Nephron (organoid): ENCODE results near the gene NCOA5.

Experiments
- H3K27ac Mint-ChIP-seq, 3 experiments: 2 replicates each; pipeline ENCODE4 v1.8.0; 2020; ENCODE audit warnings: mixed read lengths in 3 of 3, mild to moderate bottlenecking in 2 of 3, moderate library complexity in 1 of 3
- H3K27me3 Mint-ChIP-seq: 2 replicates; pipeline ENCODE4 v1.8.0; 2021; ENCODE audit warnings: low read depth, mild to moderate bottlenecking, moderate library complexity, mixed read lengths
- H3K36me3 Mint-ChIP-seq: 2 replicates; pipeline ENCODE4 v1.8.0; 2020; ENCODE audit warnings: low read depth, mixed read lengths
- H3K4me1 Mint-ChIP-seq: 2 replicates; pipeline ENCODE4 v1.8.0; 2020; ENCODE audit warnings: mixed read lengths
- H3K4me3 Mint-ChIP-seq, 3 experiments: 2 replicates each; pipeline ENCODE4 v1.8.0; 2020; ENCODE audit warnings: mild to moderate bottlenecking in 3 of 3, mixed read lengths in 3 of 3, moderate library complexity in 2 of 3
- H3K9me3 Mint-ChIP-seq: 2 replicates; pipeline ENCODE4 v1.8.0; 2020; ENCODE audit warnings: mixed read lengths
- TF ChIP-seq, protein P1 (sequence below), 3 experiments: fragments of 200-600 bp; sonication (generic); IDR thresholded peaks; one replicate each; pipeline ENCODE4 v1.5.0; 2021; ENCODE audit warnings: antibody characterized with exemption in 3 of 3; ENCODE audit not compliant: unreplicated experiment in 3 of 3

The NCOA5 gene

DNA sequence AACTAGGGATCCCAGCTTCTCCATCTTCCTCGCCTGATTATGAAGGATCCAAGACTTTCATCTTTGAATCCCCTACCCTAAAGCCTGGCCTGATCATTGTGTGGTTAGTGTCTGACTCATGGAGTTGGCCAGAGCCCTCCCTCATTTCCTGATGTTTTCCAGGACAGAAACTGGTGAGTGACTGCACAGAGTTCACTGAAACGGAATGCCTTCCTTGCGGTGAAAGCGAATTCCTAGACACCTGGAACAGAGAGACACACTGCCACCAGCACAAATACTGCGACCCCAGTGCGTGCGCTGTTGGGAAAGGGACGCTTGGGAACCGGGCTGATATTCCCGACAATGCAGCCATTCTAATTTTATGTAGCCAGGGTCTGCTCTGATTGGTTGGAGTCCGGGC, 32.3 kb upstream of the NCOA5 start:
- Mint-ChIP-seq H3K36me3 (no peaks in the 10 kb centered on the region), H3K9me3 (no peaks in the 10 kb centered on the region), H3K4me1 (no peaks in the 10 kb centered on the region), H3K27me3 (peaks cover 50% of the 10 kb centered on the region), H3K4me3 (no peak overlapping the region), H3K27ac (no peak overlapping the region)
- TF ChIP-seq, protein P1, sequence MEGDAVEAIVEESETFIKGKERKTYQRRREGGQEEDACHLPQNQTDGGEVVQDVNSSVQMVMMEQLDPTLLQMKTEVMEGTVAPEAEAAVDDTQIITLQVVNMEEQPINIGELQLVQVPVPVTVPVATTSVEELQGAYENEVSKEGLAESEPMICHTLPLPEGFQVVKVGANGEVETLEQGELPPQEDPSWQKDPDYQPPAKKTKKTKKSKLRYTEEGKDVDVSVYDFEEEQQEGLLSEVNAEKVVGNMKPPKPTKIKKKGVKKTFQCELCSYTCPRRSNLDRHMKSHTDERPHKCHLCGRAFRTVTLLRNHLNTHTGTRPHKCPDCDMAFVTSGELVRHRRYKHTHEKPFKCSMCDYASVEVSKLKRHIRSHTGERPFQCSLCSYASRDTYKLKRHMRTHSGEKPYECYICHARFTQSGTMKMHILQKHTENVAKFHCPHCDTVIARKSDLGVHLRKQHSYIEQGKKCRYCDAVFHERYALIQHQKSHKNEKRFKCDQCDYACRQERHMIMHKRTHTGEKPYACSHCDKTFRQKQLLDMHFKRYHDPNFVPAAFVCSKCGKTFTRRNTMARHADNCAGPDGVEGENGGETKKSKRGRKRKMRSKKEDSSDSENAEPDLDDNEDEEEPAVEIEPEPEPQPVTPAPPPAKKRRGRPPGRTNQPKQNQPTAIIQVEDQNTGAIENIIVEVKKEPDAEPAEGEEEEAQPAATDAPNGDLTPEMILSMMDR (IDR thresholded peaks at IDR 0.05; ENCODE audit: unreplicated experiment in 3 of 3) = no peak

GRCh38 chr20:46121184-46121930, 31.6 kb upstream of the NCOA5 start:
- Mint-ChIP-seq H3K4me3 (no peak overlapping the region), H3K27ac (no peak overlapping the region), H3K36me3 (no peaks in the 10 kb centered on the region), H3K27me3 (peaks cover 50% of the 10 kb centered on the region), H3K9me3 (no peaks in the 10 kb centered on the region), H3K4me1 (no peaks in the 10 kb centered on the region)
- TF ChIP-seq, protein P1 (IDR thresholded peaks at IDR 0.05; ENCODE audit: unreplicated experiment in 3 of 3) = no peak

GRCh38 chr20:46120136-46120535, 30.4 kb upstream of the NCOA5 start:
- H3K4me1 Mint-ChIP-seq = no peaks in the 10 kb centered on the region
- H3K4me3 Mint-ChIP-seq = no peak overlapping the region
- H3K27ac Mint-ChIP-seq = no peak overlapping the region
- TF ChIP-seq, protein P1 (IDR thresholded peaks at IDR 0.05; ENCODE audit: unreplicated experiment in 3 of 3) = no peak
- peaks cover 62% of the 10 kb centered on the region for H3K27me3 Mint-ChIP-seq
- H3K9me3 Mint-ChIP-seq = peaks cover 3% of the 10 kb centered on the region
- H3K36me3 Mint-ChIP-seq = no peaks in the 10 kb centered on the region

DNA sequence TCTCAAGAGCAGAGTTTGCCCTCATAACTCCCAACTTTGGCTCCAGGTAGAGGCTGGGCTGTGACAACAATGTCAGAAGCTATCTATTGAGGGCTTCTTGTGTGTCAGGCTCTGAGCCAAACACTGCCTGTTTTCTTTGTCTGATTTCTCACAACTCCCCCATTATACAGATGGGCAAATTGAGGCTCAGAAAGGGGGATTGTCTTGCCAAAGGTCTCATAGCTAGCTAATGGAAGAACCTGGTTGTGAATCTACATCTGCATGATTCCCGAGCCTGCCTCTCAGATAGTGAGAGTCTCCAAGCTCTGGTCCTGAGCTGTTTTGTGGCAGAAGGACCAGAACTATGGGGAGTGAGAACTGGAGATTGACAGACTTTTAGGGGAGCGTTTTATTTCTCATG, 29.8 kb upstream of the NCOA5 start:
- Mint-ChIP-seq H3K9me3 (peaks cover 3% of the 10 kb centered on the region), H3K4me1 (no peaks in the 10 kb centered on the region), H3K36me3 (no peaks in the 10 kb centered on the region), H3K4me3 (no peak overlapping the region), H3K27ac (no peak overlapping the region), H3K27me3 (peaks cover 66% of the 10 kb centered on the region)
- TF ChIP-seq, protein P1 (IDR thresholded peaks at IDR 0.05; ENCODE audit: unreplicated experiment in 3 of 3) = no peak

DNA sequence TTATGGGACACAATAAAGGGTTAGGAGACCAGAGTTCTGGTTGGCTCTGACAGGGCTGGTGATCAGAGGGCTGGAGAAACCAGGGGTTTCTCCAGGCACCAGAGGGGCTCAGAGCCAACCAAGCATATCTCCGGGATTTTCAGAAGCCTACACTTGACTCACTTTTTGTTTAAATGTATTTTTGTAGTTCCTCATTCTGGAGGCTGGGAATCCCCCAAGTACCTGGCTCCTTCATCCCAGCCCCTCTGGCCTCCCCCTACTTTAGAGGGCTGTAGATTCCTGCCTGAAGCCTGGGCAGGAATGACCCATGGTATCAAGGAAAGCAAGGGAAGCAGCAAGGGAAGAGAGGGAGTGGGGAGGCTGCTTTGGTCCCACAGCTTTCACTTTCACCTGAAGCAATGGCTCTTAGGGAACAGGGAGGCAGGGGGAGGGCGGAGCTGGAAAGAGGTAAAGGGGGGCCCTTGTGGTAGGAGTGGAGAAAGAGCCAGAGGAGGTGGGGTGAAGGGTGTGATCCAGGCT, 29.3 kb upstream of the NCOA5 start:
- peaks cover 70% of the 10 kb centered on the region for H3K27me3 Mint-ChIP-seq
- H3K4me3 Mint-ChIP-seq = no peak overlapping the region
- TF ChIP-seq, protein P1 (IDR thresholded peaks at IDR 0.05; ENCODE audit: unreplicated experiment in 3 of 3) = no peak
- H3K4me1 Mint-ChIP-seq = no peaks in the 10 kb centered on the region
- no peak overlapping the region for H3K27ac Mint-ChIP-seq
- H3K36me3 Mint-ChIP-seq = no peaks in the 10 kb centered on the region
- peaks cover 3% of the 10 kb centered on the region for H3K9me3 Mint-ChIP-seq
